ENCODE measurements around the gene LRRC71. TPM values are rescaled to one million over a fixed set of nuclear protein-coding genes. Genes with fewer than 3 reads are reported as not detected.

The LRRC71 gene
- total RNA-seq, 4 donors from 2014 or later, result 0.40 TPM; not detected in 3

GRCh38 chr1:156975084-156975483 is 54.7 kb downstream of the LRRC71 start:
- TF ChIP-seq POLR2A (IDR thresholded peaks at IDR 0.05) (no peak), CTCF (IDR thresholded peaks at IDR 0.05) (no peak), EP300 (IDR thresholded peaks at IDR 0.05) (no peak), POLR2AphosphoS5 (IDR thresholded peaks at IDR 0.05) (no peak)
- no peak for ATAC-seq
- 50 to 54% methylated on average over 1 to 2 of the region's 2 CpGs for WGBS, 2 donors (ENCODE audit: low coverage in 1 of 2)
- Histone ChIP-seq H3K27me3 (no peaks in the 10 kb centered on the region), H3K27ac (no peak overlapping the region), H3K36me3 (peaks cover 2 to 99% of the 10 kb centered on the region in 2 donors), H3K4me3 (no peak overlapping the region), H3K4me1 (no peaks in the 10 kb centered on the region), H3K9me3 (no peaks in the 10 kb centered on the region)

- ATAC-seq, result no peak
- no peaks in the 10 kb centered on the region for H3K27me3 ChIP-seq
- H3K36me3 ChIP-seq, result peaks cover 0 to 99% of the 10 kb centered on the region in 2 donors
- no peak for TF ChIP-seq EP300 (IDR thresholded peaks at IDR 0.05)
- TF ChIP-seq POLR2AphosphoS5 (IDR thresholded peaks at IDR 0.05), result no peak
- no peak for TF ChIP-seq POLR2A (IDR thresholded peaks at IDR 0.05)
- no peak for TF ChIP-seq CTCF (IDR thresholded peaks at IDR 0.05)
- 31 to 42% methylated on average over 4 of the region's 4 CpGs for WGBS, 2 donors (ENCODE audit: low coverage in 1 of 2)
- no peak overlapping the region for H3K27ac ChIP-seq
- H3K9me3 ChIP-seq, result no peaks in the 10 kb centered on the region
- no peaks in the 10 kb centered on the region for H3K4me1 ChIP-seq
- no peak overlapping the region for H3K4me3 ChIP-seq
These were observed 60.1 kb downstream of the LRRC71 start for GRCh38 chr1:156980551-156980950.

Small RNAs within 50 kb of the gene (small RNA-seq; reads per million reads assigned to genes)
- 0 to 0.82 (median 0) reads per million in 4 donors for gene MIR765

Other genes starting within 250 kb of the LRRC71 start
- 10 to 100 TPM; 13.9 to 34.3 (median 23.9) TPM for gene NES, start 243.2 kb upstream of the LRRC71 start, total RNA-seq
- gene CRABP2, start 215.0 kb upstream of the LRRC71 start, total RNA-seq, result 10 to 100 TPM in 1 of 4 donors, 1 to 10 TPM in 2, under 1 TPM in 1; 0.54 to 36.7 (median 6.0) TPM
- 10 to 100 TPM in 3 of 4 donors, 1 to 10 TPM in 1; 8.4 to 29.0 (median 17.4) TPM for gene METTL25B, start 192.2 kb upstream of the LRRC71 start, total RNA-seq
- gene ISG20L2, start 191.9 kb upstream of the LRRC71 start, total RNA-seq, result 10 to 100 TPM; 14.5 to 18.4 (median 17.0) TPM
- gene MRPL24, start 179.5 kb upstream of the LRRC71 start, total RNA-seq, result 10 to 100 TPM; 50.6 to 84.2 (median 69.9) TPM
- 100 to 1,000 TPM; 138 to 237 (median 186) TPM for gene HDGF, start 169.0 kb upstream of the LRRC71 start, total RNA-seq
- gene PRCC, start 153.1 kb upstream of the LRRC71 start, total RNA-seq, result 10 to 100 TPM; 33.4 to 41.0 (median 33.9) TPM
- gene SH2D2A, start 103.8 kb upstream of the LRRC71 start, total RNA-seq, result under 1 TPM in 1 of 4 donors, not detected in 3; 0.94 TPM
- under 1 TPM in 1 of 4 donors, not detected in 3; under 0.01 TPM for gene INSRR, start 61.5 kb upstream of the LRRC71 start, total RNA-seq
- gene NTRK1, start 59.8 kb upstream of the LRRC71 start, total RNA-seq, result 1 to 10 TPM in 2 of 4 donors, under 1 TPM in 2; 0.23 to 4.4 (median 0.72) TPM
- 10 to 100 TPM in 2 of 4 donors, 1 to 10 TPM in 2; 7.0 to 10.7 (median 9.1) TPM for gene PEAR1, start 26.9 kb upstream of the LRRC71 start, total RNA-seq
- 10 to 100 TPM; 28.5 to 51.7 (median 37.3) TPM for gene ARHGEF11, start 125.1 kb downstream of the LRRC71 start, total RNA-seq
- gene ETV3L, start 179.2 kb downstream of the LRRC71 start, total RNA-seq, result not detected
- 10 to 100 TPM; 17.7 to 27.3 (median 20.5) TPM for gene ETV3, start 217.8 kb downstream of the LRRC71 start, total RNA-seq